Measurements from ENCODE around the gene TECPR1.

Gene TECPR1

GRCh38 chr7:98294326-98294725 is 42.3 kb upstream of the TECPR1 start:
- TF ChIP-seq, protein P1, sequence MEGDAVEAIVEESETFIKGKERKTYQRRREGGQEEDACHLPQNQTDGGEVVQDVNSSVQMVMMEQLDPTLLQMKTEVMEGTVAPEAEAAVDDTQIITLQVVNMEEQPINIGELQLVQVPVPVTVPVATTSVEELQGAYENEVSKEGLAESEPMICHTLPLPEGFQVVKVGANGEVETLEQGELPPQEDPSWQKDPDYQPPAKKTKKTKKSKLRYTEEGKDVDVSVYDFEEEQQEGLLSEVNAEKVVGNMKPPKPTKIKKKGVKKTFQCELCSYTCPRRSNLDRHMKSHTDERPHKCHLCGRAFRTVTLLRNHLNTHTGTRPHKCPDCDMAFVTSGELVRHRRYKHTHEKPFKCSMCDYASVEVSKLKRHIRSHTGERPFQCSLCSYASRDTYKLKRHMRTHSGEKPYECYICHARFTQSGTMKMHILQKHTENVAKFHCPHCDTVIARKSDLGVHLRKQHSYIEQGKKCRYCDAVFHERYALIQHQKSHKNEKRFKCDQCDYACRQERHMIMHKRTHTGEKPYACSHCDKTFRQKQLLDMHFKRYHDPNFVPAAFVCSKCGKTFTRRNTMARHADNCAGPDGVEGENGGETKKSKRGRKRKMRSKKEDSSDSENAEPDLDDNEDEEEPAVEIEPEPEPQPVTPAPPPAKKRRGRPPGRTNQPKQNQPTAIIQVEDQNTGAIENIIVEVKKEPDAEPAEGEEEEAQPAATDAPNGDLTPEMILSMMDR (IDR thresholded peaks at IDR 0.05; ENCODE audit: control insufficient read depth, extremely low read depth, insufficient read depth): no peak
- DNase-seq (ENCODE audit: low read depth): no peak
- H3K4me3 ChIP-seq (ENCODE audit: low read depth, low read length): no peak overlapping the region

- H3K4me3 ChIP-seq (ENCODE audit: low read depth, low read length): no peak overlapping the region
- no peak for DNase-seq (ENCODE audit: low read depth)
- TF ChIP-seq, protein P1 (IDR thresholded peaks at IDR 0.05; ENCODE audit: control insufficient read depth, extremely low read depth, insufficient read depth): no peak
Observed at GRCh38 chr7:98293746-98294145, 41.7 kb upstream of the TECPR1 start.

- no peak overlapping the region for H3K4me3 ChIP-seq (ENCODE audit: low read depth, low read length)
- no peak for DNase-seq (ENCODE audit: low read depth)
- TF ChIP-seq, protein P1 (IDR thresholded peaks at IDR 0.05; ENCODE audit: control insufficient read depth, extremely low read depth, insufficient read depth): no peak
Observed at GRCh38 chr7:98293265-98293664, 41.2 kb upstream of the TECPR1 start.

DNA sequence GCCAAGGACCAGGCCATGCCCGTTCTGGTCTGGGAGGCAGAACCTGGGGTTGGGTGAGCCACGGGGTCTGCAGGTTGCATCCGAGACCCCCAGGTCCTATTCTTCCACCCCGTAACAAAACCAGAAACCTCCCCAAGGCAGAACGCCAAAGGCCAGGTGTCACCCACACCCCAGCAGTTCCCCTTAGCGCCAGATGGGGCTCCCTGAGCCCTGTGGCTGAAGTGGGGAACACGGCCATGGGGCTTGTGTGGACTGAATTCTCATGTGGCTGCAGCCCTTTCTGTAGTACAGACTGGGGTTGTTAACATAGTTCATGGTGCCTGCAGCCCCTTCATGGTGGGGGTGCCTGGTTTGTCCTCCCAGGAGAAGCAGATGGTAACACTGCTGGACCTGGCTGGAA is 39.7 kb upstream of the TECPR1 start:
- TF ChIP-seq, protein P1 (IDR thresholded peaks at IDR 0.05; ENCODE audit: control insufficient read depth, extremely low read depth, insufficient read depth): no peak
- no peak overlapping the region for H3K4me3 ChIP-seq (ENCODE audit: low read depth, low read length)
- no peak for DNase-seq (ENCODE audit: low read depth)

- TF ChIP-seq, protein P1 (IDR thresholded peaks at IDR 0.05; ENCODE audit: control insufficient read depth, extremely low read depth, insufficient read depth): no peak
- DNase-seq (ENCODE audit: low read depth): no peak
- no peak overlapping the region for H3K4me3 ChIP-seq (ENCODE audit: low read depth, low read length)
Observed at GRCh38 chr7:98289333-98289875, 37.4 kb upstream of the TECPR1 start.

DNA sequence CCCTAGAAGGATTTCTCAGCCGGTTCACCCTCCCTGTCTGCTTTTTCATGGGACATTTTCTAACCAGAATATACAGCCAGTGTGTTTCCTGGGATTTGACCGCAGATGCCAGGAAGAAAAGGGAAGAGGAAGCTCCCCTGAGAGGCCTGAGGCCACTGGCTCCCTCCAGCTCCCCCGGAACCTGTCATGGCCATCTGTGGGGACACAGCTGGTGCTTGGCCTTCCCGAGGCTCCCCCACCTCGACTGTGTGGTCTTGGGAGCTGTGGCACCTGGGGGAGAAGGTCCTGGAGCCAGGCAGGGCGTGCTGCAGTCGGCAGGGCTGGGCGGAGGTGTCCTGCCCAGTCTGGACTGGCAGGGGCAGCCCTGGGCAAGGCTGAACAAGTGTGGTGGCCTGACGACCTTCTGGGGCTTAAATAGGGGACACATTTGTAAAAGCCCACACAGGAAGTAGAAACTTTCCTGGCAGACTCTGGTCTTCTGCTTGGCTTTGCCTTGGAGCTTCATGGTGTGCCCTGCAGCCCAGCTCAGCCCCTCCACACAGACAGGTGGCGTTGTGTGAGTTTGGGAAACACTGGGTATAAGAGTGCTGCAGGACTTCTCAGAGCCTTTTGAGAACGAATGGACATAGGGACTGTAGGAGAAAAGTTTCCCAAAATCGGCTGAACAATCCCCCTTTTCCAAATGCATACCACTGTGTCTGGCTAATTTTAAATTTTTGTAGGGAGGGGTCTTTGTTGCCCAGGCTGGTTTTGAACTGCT is 36.2 kb upstream of the TECPR1 start:
- no peak overlapping the region for H3K4me3 ChIP-seq (ENCODE audit: low read depth, low read length)
- TF ChIP-seq, protein P1 (IDR thresholded peaks at IDR 0.05; ENCODE audit: control insufficient read depth, extremely low read depth, insufficient read depth): no peak
- DNase-seq (ENCODE audit: low read depth): no peak

Data from LNCaP clone FGC (cell line).